GM19351 (cell line): ENCODE results near the gene KCNQ5.
"Not testable (repeated sequence)": the region's sequence is repeated elsewhere in the genome, so short reads cannot be mapped to it uniquely, and the experiment has no call there.

Source experiments
- ATAC-seq: cut with Tn5 transposase; IDR thresholded peaks from one replicate; pipeline ENCODE4 v1.9.1; 2021; ENCODE audit warnings: mild to moderate bottlenecking, moderate library complexity; ENCODE audit not compliant: unreplicated experiment

Gene KCNQ5

DNA sequence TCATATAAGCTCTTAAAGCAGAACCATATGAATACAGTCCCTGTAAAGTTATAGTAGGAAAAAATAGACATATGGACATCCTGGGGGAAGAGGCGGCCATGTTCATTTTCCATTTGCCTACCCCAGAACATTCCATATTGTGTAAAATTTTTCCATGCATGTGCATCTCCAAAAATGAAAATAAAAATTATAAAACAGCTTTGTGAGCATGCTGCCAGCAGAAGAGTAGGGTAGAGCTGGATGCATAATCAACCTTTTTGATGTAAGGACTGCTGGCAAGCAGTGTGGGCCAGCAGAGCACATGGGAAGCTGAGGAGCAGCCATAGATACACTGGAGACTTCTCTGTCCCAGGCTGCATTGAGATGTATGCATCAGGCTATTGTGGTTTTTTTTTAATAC lies 271.0 kb downstream of the KCNQ5 start:
- no peak for ATAC-seq

DNA sequence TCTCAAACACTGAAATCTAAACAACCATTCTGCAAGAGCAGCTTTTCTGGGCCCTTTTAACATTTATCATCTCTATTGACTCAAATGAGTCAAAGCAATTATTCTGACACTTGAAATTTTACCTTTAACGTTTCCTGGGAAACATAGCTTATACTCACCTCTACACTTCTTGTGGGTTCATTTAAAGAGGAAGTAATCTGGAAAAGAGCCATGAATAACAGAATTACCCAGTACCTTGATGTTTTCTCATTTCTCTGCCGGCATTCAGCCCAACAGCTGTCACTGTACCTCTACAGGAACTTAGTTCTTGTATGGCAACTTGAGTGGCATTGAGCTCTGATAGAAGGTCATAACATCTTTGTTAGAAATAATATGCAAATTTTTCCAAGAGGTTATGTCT lies 272.2 kb downstream of the KCNQ5 start:
- ATAC-seq: no peak

DNA sequence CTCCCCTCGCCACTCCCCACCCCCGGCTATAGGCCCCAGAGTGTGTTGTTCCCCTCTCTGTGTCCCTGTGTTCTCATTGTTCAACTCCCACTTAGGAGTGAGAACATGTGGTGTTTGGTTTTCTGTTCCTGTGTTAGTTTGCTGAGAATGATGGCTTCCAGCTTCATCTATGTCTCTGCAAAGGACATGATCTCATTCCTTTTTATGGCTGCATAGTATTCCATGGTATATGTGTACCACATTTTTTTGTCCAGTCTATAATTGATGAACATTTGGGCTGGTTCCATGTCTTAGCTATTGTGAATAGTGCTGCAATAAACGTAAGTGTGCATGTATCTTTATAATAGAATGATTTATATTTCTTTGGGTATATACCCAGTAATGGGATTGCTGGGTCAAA lies 276.4 kb downstream of the KCNQ5 start:
- ATAC-seq: not testable (repeated sequence)

DNA sequence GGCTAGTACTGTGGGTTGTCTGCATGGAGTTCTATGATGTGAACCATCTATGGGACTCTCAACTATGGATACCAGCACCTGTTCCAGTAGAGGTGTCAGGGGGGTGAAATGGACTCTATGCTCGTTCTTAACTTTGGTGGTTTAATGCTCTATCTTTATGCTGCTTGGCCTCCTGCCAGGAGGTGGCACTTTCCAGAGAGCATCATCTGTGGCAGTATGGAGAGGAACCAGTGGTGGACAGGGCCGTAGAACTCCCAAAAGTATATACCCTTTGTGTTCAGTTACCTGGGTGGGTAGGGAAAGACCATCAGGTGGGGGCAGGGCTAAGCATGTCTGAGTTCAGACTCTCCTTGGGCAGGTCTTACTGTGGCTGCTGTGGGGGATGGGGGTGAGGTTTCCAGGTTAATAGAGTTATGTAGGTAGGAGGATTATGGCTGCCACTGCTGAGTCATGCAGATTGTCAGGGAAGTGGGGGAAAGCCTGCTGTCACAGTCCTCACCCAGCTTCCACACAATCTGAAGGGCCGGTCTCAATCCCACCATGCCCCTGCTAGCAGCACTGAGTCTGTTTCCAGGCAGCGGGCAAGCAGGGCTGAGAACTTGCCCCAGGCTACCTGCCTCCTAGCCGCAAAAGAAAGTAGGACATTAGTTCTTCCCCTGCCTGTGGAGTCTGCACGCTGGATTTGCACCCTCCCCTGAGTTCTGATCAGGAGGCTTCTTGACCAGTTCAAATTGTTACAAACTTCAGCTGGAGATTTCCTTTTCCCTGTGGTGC lies 284.0 kb downstream of the KCNQ5 start:
- ATAC-seq: no peak

DNA sequence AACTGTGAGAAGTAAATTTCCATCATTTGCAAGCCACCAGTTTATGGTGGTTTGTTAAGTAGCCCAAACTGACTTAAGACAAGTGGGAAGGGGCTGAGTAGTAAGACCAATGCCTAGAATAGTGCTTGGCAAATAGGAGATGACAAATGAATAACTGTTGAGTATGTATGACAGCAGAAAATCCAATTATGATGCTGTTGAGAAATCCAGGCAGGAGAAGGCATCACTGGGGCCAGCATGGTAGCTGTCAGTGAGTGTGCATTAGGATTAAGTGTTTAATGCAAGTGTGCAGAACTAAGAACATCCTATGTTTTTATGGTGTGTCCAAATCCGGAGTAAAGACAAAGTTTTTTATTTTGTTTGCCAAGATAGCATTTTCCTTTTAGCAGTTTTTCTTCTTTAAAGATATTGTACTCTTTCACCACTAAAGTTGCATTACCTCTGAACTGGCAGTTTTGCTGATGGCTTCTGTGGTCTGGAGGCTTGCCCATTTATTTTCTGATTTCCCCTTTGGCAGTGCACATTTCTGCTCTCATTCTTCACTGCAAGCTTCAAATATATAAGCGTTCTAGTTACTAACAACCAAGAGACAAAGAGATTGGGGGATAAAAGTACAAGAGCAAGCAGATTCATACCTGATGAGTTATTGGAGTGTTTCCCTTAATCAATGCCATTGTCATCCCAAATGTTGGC lies 289.7 kb downstream of the KCNQ5 start:
- no peak for ATAC-seq

- no peak for ATAC-seq
Observed at GRCh38 chr6:72913797-72914196, 291.9 kb downstream of the KCNQ5 start.

DNA sequence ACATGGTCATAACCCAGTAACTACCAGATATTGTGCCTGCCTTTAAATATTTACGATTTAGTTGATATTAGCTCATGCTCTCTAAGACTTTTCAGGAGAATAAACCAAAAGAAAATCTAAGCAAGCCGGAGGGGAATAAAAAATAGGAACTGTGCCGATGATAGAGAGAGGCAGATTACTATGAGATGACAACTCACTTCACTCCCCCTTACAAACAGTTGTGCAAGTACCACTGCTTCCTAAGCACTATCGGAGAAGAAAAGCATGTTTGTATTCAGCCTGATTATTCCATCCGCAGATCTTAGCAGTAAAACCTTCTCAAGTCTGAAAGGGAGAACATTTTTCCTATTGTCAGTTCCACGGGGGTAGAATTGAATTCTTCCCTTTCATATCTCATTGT lies 294.4 kb downstream of the KCNQ5 start:
- ATAC-seq: no peak

- no peak for ATAC-seq
Observed at GRCh38 chr6:72916906-72917305, 295.0 kb downstream of the KCNQ5 start.

DNA sequence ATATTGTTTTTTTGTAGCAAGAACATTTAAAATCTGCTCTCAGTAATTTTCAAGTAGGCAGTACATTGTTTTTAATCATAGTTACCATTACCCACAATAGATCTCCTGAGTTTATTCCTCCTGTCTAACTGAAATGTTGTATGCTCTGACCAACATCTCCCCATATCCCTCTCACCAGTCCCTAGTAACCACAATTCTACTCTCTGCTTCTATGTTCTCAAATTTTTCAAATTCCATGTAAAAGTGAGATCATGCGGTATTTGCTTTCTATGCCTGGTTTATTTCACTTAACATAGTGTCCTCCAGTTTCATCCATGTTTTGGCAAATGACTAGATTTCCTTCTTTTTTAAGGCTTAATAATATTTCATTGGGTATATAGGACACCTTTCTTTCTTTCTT lies 300.5 kb downstream of the KCNQ5 start:
- no peak for ATAC-seq

- ATAC-seq: no peak
Observed at GRCh38 chr6:72925136-72925535, 303.3 kb downstream of the KCNQ5 start.

DNA sequence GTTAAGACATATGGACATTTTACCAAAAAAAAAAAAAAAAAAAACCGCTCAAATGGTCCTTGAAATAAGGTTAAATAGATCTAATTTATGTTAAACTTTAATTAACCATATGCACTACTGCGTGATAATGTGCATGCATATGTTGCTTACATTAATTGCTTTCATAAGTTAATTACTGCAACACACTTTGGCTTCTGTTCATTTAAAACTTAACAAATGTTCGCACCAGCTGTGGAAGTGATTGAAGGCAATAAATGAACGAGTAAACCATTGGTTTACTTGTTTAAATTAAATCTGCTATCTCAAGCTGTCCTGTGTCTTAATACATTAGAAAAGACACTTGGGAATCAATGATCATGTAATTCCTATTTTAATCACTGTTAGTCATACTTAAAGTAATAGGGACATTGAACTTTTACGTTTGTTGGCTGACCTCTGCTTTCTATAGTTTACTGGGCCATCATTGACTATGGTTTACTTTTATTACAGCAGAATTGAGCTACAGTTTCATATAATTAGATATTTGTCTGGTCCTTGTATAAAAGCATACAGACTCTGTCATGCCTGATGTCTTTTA lies 308.8 kb downstream of the KCNQ5 start:
- ATAC-seq: no peak

- no peak for ATAC-seq
Observed at GRCh38 chr6:72931325-72931887, 309.5 kb downstream of the KCNQ5 start.

DNA sequence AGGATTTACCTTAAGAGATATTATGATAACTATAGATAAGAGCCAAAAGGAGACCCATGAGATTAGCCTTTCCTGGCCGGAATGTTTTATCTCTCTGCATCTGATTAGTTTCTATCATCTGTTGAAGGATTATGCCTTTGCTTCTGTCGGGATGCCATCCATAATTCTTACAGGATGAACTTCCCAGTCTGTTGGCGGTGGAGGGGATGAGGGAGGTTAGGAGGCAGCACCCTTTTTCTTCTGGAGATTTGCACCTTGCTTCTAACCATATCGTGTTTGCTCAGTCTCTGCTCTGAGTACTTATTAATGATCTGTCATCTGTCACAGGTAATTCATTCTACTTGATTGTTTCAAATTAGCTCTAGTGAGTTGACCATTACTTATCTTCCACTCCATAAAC lies 311.4 kb downstream of the KCNQ5 start:
- ATAC-seq: no peak

DNA sequence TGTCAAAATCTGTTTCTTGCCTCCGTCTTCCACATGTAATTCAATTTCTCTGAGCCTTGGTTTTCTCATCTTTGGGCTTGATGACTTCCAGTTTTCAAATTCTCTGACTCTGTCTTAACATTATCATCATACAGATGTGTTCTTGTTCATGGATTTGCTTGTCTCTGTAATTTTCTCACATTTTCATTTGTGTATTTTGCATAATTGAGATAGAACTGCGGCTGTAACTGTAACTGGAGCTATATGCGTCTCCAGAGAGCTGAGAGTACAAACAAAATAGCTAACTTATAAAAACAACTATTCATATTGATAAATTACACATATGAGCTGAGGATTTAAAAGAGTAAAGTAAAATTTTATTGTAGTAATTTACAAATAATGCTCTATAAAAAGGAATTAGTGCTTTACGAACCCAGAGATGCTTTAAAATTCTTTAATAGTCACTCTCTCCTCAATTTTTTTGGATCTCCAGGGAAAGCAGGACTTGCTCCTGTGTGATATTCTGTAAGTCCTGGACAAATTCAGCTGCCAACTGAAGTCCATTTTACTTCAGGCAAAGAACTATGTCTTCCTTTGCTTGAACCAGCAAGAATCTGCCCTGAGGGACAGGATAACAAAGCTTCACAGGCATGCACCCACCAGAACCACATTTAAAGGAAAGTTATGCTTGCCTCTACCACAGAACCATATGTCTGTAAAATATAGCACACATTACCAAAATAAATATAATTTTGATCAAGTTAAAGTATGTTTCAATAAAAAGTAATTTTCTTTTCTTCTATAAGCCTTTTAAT lies 315.1 kb downstream of the KCNQ5 start:
- no peak for ATAC-seq

DNA sequence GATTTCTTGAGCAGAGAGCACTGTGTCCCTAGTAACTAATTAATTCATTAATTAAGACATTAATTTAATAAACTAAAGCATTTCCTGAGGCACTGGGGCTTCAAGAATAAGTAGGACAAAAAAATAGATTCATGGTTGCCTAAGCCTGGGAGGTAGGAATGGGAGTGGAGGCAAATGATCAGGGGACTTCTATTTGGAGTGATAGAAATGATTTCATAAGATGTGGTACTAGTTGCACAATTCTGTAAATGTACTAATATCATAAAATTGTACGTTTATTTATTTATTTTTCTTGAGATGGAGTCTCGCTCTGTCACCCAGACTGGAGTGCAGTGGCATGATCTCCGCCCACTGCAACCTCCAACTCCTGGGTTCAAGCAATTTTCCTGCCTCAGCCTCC lies 316.2 kb downstream of the KCNQ5 start:
- ATAC-seq: no peak

- no peak for ATAC-seq
Observed at GRCh38 chr6:72939004-72939403, 317.1 kb downstream of the KCNQ5 start.

- no peak for ATAC-seq
Observed at GRCh38 chr6:72940265-72940664, 318.4 kb downstream of the KCNQ5 start.

DNA sequence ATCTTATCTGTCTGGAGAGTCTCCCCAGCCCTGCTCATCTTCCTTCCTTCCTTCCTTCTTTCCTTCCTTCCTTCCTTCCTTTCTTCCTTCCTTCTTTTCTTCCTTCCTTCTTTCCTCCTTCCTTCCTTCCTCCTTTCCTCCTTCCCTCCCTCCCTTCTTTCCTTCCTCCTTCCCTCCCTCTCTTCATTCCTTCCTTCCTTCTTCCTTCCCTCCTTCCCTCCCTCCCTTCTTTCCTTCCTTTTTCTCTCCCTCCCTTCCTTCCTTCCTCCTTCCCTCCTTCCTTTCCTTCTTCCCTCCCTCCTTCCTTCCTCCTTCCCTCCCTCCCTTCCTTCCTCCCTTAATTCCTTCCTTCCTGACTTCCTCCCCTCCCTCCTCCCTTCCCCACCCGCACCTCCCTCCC lies 319.4 kb downstream of the KCNQ5 start:
- no peak for ATAC-seq

DNA sequence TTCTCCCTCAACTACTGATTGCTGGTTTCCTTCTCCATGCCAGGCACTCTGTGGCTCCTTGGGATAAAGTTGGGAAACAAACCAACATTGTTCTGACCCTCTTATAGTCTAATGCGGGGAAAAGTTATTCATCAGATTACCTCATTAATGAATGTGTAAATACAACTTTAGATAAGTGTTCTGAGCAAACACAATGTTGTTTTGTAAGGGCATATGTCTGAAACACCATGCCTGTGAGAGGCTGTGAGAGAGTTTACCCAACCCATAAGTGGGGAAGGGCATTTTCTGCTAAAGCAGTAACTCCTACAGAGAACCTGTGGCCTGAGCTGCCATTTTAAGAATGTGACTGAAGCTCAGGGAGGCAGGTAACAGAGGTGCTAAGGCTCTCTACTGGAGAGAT lies 319.9 kb downstream of the KCNQ5 start:
- no peak for ATAC-seq

- no peak for ATAC-seq
Observed at GRCh38 chr6:72943699-72944098, 321.8 kb downstream of the KCNQ5 start.

DNA sequence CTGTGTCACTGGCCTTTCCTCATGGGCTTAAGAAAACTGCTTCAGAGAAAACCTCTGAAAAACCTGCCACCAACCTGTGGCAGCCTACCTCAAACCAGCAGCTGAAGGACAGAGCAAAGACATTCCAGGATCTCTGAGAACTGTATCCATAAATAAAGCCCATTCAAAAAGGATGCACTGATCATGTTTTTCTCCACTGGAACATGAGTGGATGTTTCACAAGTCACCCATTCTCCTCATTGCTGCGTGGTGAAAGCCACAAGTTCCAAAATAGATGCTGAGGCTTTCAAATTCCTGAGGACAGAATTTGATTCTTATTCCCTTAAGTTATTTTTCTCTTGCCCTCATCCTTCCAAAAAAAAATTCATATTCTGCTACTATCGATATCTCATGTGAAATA lies 322.8 kb downstream of the KCNQ5 start:
- no peak for ATAC-seq
